AG09319 (cell line): ENCODE measurements around the gene FYCO1.

Experiments
- DNase-seq: peaks from one replicate; pipeline ENCODE4 v3.0.0-alpha.2; 2010; ENCODE audit warnings: low read depth; ENCODE audit errors: extremely low read depth
- TF ChIP-seq, protein P1 (sequence below): IDR thresholded peaks from 2 replicates; pipeline ENCODE4 v1.5.1; 2011; ENCODE audit warnings: low read depth, mild to moderate bottlenecking, inconsistent platforms, low read length, moderate library complexity

Gene FYCO1

DNA sequence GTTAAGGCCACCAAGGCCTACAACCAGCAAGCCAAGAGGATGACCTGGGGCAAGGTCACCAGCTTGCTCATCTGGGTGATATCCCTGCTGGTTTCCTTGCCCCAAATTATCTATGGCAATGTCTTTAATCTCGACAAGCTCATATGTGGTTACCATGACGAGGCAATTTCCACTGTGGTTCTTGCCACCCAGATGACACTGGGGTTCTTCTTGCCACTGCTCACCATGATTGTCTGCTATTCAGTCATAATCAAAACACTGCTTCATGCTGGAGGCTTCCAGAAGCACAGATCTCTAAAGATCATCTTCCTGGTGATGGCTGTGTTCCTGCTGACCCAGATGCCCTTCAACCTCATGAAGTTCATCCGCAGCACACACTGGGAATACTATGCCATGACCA, 48.7 kb downstream of the FYCO1 start:
- TF ChIP-seq, protein P1, sequence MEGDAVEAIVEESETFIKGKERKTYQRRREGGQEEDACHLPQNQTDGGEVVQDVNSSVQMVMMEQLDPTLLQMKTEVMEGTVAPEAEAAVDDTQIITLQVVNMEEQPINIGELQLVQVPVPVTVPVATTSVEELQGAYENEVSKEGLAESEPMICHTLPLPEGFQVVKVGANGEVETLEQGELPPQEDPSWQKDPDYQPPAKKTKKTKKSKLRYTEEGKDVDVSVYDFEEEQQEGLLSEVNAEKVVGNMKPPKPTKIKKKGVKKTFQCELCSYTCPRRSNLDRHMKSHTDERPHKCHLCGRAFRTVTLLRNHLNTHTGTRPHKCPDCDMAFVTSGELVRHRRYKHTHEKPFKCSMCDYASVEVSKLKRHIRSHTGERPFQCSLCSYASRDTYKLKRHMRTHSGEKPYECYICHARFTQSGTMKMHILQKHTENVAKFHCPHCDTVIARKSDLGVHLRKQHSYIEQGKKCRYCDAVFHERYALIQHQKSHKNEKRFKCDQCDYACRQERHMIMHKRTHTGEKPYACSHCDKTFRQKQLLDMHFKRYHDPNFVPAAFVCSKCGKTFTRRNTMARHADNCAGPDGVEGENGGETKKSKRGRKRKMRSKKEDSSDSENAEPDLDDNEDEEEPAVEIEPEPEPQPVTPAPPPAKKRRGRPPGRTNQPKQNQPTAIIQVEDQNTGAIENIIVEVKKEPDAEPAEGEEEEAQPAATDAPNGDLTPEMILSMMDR: no peak
- DNase-seq: no peak

DNA sequence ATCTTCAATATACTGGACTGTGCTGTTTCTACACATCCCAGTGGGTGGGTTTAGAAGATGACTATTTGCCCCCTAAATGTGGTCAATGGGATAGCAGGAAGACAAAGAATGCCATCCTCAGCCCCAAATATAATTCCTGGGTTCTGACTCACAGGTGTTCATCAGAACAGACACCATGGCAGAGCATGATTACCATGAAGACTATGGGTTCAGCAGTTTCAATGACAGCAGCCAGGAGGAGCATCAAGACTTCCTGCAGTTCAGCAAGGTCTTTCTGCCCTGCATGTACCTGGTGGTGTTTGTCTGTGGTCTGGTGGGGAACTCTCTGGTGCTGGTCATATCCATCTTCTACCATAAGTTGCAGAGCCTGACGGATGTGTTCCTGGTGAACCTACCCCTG, 49.3 kb downstream of the FYCO1 start:
- TF ChIP-seq, protein P1: no peak
- no peak for DNase-seq

DNA sequence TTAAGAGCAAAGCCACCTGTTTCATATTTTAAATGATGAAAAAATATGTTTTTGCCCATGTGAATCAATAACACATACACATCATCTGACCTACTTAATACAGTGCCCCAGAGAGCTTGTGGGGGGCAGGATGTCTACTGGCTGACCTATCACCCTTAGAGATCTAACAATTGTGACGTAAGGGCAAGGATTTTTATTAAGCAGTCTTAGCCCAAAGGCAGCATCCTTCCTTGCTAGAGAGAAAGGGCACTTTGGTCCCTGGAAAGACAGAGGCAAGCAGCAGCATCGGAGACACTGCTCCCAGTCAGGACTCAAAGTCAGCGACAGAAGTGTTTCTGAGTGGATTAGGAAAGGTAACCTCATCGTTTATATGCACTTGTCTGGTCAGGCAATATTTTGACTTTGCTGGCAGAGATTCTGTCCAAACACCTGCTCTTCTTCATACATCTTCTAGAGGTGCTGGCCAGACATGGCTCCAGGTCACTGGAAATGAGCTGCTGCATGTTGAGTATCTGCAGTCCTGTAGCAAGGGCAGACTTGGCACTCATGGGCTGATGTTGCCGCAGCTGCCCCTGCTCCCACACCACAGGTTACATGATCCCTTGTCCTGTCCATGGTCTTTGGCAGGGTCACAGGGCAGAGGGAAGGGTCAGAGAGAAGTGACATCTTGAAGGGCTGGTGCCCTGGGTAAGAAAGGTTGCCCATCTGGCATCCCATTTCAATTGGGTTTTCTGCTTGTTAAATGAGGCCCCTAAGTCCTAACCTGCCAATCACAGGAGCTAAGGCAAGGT, 50.6 kb downstream of the FYCO1 start:
- TF ChIP-seq, protein P1: no peak
- no peak for DNase-seq

DNA sequence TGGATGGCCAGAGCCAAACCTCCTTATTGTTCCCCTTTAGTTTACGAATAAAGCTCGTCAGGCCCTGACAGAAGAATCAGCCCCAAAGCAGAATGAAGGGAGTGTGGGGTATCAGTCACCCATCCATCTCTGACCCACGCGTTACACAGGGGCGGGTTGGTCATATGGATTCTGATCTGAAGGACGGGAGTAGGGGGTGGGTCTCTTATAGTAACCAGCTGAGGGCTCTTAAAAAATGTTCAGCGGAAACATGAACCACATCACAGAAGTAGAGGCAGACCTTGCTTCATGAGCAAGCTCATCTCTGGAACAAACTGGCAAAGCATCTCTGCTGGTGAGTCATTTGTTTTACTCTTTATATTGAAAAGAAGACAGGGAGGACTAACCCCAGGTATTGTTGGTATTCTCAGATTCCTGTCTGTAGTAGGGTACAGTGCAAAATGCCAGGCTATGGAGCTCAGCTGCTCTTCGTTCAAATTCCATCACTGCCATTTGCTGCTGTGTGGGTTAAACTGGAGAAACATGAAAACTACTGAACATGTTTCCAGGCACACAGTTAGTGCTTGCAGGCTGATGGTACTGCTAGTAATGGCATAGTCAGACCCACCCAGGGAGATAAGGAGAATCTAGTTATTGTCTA, 52.3 kb downstream of the FYCO1 start, which contains the start of gene CXCR6:
Gene CXCR6, plus strand, starts transcription at position 258 of the 640 bp plus-strand sequence. CDS start 3,018 bp downstream, outside the sequence.
- no peak for DNase-seq
- TF ChIP-seq, protein P1: no peak

DNA sequence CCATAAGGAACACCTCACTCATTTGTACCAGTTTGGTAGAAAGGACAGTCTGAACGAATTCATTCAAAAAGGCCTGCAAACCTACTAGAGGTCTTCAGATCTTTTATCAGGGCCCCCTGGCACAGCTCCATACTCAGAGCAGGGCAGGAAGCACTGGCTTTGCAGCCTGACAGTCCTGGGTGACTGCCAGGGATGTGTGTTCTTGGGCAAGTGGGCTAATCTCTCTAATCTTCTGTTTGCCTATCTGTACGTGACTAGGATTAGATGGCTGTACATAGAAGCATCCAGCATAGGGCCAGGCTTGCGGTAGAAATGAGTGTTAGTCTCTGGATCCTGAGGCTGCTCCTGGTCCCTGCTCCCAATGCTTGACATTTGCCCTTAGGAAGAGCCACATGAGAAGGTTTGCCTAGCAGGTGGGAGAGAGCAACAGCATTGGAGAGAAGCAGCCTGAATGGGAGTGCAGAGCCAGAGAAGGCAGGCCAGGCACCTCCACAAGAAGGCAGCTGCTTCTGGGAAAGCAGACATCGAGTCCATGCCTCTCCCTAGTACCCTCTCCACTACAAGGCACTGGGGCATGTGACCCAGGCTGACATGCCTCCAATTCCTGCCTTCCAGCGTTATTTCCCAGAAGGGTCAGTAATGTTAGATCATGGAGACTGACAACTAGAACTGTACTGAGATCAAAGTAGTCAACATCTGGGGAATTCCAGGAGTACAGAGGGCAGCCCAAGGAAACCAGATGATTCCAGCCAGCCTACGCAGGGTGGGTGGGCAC, 53.4 kb downstream of the FYCO1 start:
- TF ChIP-seq, protein P1: no peak
- DNase-seq: no peak

DNA sequence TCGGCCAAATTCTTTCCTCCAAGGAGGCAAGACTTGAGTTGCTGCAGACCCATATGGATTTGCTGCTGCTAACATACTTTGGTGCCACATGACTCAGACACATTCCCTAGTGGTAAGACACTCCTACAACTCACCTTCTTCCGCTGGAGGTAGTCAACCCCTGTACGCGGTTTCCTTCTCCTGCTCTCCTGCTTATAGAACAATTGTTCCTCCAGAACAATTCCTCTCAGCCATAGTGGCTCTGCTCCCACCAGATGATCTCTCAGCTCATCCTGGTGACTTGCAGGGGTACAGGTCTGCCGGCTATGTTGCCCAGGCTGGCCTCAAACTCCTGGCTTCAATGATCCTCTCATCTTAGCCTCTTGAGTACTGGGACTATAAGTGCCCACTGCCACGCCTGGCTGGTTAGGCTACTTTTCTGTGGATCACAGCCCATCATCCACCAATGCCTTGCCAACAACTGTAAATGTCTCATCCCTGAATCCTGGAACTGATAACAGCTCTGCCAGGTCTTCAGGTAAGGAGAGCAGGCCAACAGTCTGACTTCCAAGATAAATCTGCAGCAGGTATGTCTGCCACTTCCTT, 54.8 kb downstream of the FYCO1 start:
- DNase-seq: no peak
- TF ChIP-seq, protein P1: no peak
